Lower leg skin (tissue), 4 donors: ENCODE results near the gene CTIF. TPM values are rescaled to one million over a fixed set of nuclear protein-coding genes. Genes with fewer than 3 reads are reported as not detected.

Experiments used
- DNase-seq, 2 donors: peaks; one replicate each; pipeline ENCODE4 v3.0.0-alpha.2; 2019; ENCODE audit warnings: low spot score in 2 of 2
- H3K4me3 ChIP-seq: fragments of 200-600 bp; sonication (generic); 2 replicates; pipeline ENCODE4 v1.5.1; 2017; ENCODE audit warnings: mild to moderate bottlenecking, low read depth; ENCODE audit not compliant: poor library complexity, severe bottlenecking
- POLR2A ChIP-seq, 2 donors: fragments of 450-650 bp; IDR thresholded peaks; one replicate each; pipeline ENCODE4 v1.6.1; 2016 to 2017; ENCODE audit warnings: antibody characterized with exemption in 2 of 2, mild to moderate bottlenecking in 1 of 2, moderate library complexity in 1 of 2
- WGBS, 2 donors: methylation state at CpG; one replicate each; pipeline ENCODE4 v1.1.5; 2018; 5-methylcytosine and 5-hydroxymethylcytosine counted together
- intact Hi-C: fragments of 100-400 bp; cut with DNase I; formaldehyde crosslinking; loops from one replicate; pipeline ENCODE4 v1.15.0; 2023; ENCODE audit warnings: low total_unique reads
- total RNA-seq, 4 donors: library from RNA; depleted of rRNA; stranded (reverse); fragments of >200 nt; gene quantifications; one replicate each; pipeline ENCODE4 v1.1.0, GENCODE V29; 2016
- TF ChIP-seq, protein P1 (sequence below), 3 donors: fragments of 450-650 bp; IDR thresholded peaks; one replicate each; pipeline ENCODE4 v1.5.1; 2016; ENCODE audit warnings: antibody characterized with exemption in 3 of 3, mild to moderate bottlenecking in 3 of 3, moderate library complexity in 2 of 3

Gene CTIF
- total RNA-seq, 4 donors from 2014 or later: 22.6 to 44.0 (median 30.2) TPM

DNA sequence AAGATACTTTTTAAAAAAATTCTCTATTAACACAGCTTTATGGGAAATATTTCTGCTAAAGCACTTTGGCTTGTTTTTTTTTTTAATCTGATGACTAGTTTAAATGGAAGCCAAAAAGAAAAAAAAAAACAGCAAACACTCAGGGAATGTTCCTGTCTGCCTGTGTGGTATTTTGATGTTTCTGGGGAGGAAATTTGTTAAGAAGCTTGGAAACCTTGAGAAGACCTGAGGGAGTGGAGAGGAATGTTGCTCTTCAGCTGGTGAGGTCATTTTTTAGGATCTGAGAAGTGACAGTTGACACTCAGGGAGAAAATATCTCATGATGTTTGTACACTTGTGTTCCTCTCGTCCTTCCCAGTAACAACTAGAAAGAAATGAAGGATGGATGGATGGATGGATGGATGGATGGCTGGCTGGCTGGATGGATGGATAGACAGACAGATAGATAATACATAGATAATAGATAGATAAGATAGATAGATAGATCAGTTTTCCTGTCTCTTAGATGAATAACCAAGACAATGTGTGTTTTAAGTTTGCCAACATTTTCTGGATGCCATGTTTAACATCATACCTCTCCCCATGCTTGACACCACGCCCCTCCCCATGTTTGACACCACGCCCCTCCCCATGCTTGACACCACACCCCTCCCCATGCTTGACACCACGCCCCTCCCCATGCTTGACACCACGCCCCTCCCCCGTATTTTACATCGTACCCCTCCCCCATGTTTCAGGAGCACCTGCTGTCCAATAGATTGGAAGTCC is 84.8 kb downstream of the CTIF start:
- intact Hi-C loops: no loop called here
- DNase-seq: no peak
- 69 to 79% methylated on average over 7 of the region's 7 CpGs for WGBS, 2 donors

DNA sequence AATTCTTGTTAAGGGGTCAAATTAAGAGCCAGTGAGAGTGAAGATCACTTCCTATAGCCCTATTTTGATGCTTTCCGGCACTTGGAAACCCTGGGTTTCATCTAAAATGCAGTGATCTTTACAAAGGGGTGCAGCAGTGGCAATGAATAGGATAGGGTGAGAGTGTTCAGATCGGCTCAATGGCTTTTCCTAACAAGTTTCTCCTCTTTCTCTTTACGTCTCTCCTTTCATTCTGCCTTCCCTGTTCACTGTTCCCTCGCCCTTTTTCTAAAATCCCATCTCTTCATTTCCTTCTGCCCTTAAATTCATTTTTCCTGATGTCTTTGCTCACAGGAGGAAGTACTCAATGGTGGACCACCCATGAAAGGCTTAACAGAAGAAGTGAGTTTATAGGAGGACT is 86.0 kb downstream of the CTIF start:
- no peak for TF ChIP-seq POLR2A (IDR thresholded peaks at IDR 0.05)
- TF ChIP-seq, protein P1, sequence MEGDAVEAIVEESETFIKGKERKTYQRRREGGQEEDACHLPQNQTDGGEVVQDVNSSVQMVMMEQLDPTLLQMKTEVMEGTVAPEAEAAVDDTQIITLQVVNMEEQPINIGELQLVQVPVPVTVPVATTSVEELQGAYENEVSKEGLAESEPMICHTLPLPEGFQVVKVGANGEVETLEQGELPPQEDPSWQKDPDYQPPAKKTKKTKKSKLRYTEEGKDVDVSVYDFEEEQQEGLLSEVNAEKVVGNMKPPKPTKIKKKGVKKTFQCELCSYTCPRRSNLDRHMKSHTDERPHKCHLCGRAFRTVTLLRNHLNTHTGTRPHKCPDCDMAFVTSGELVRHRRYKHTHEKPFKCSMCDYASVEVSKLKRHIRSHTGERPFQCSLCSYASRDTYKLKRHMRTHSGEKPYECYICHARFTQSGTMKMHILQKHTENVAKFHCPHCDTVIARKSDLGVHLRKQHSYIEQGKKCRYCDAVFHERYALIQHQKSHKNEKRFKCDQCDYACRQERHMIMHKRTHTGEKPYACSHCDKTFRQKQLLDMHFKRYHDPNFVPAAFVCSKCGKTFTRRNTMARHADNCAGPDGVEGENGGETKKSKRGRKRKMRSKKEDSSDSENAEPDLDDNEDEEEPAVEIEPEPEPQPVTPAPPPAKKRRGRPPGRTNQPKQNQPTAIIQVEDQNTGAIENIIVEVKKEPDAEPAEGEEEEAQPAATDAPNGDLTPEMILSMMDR (IDR thresholded peaks at IDR 0.05): no peak
- WGBS, 2 donors: 94 to 96% methylated on average over 4 of the region's 4 CpGs
- no peak overlapping the region for H3K4me3 ChIP-seq
- DNase-seq: no peak
- intact Hi-C loops: no loop called here

More for the DNA sequence above, 84.8 kb downstream of the CTIF start:
- TF ChIP-seq POLR2A (IDR thresholded peaks at IDR 0.05): no peak
- TF ChIP-seq, protein P1 (IDR thresholded peaks at IDR 0.05): no peak
- H3K4me3 ChIP-seq: no peak overlapping the region

DNA sequence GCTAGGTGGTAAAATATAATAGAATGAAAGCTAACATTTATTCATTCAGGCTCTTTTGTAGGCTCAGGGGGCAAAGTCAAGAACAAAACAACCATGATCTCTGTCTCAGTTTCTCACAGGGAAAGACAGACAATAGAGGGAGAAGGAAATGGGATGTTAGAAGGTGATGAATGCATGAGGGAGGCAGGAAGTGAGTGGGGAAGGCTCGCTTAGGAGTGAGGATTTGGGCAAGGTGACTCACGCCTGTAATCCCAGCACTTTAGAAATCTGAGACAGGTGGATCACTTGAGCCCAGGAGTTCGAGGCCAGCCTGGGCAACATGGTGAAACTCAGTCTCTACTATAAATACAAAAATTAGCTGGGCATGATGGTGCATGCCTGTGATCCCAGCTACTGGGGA is 88.4 kb downstream of the CTIF start:
- TF ChIP-seq POLR2A (IDR thresholded peaks at IDR 0.05): no peak
- TF ChIP-seq, protein P1 (IDR thresholded peaks at IDR 0.05): no peak
- no peak overlapping the region for H3K4me3 ChIP-seq
- intact Hi-C loops: no loop called here
- no peak for DNase-seq
- WGBS, 2 donors: 81 to 96% methylated on average over 3 of the region's 3 CpGs

DNA sequence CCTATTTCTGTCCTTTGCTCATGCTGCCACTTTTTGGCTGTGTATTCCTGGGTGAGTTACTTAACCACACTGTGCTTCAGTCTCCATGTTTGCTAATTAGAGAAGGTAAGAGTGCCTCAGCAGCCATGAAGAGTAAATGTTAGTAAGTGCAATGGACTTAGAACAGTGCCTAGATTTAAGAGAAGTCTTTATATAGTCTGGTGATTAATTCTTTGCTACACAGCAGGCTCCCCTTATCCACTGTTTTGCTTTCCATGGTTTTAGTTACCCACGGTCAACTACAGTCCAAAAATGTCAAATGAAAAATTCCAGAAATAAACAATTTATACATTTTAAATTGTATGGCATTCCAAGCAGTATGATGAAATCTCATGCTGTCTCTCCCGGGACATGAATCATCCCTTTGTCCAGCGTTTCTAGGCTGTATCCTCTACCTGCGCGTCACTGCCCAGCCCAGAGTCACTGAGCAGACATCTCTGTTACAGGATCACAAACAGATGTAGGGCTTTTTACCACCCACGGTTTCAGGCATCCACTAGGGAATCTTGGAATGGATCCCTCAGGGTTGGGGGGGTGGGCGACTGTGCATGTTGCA is 91.0 kb downstream of the CTIF start:
- TF ChIP-seq POLR2A (IDR thresholded peaks at IDR 0.05): no peak
- TF ChIP-seq, protein P1 (IDR thresholded peaks at IDR 0.05): no peak
- intact Hi-C loops: no loop called here
- DNase-seq: peak in 1 of 2 donors; percentile 79
- no peak overlapping the region for H3K4me3 ChIP-seq
- WGBS, 2 donors: 61 to 63% methylated on average over 7 of the region's 7 CpGs

DNA sequence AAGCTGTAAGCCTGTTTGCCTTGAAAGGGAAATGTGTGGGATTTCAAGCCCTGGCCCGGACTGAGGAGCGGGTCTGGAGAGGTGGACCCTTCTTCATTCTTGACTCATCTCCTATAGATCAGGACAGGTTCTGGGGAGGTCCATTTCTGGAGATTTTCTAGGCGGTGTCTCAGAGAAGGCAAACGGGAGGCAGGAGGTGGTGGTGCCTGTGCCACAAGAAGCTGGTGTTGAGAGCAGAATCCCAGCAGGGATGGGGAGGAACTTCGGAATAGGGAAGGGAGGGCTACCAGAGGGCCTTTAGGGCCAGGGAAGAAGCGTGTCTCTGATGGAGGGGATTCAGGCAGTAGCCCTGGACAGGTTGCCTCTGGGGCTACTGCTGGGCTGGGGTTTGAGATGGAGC is 93.0 kb downstream of the CTIF start:
- 94% methylated on average over 6 of the region's 6 CpGs for WGBS, 2 donors
- TF ChIP-seq POLR2A (IDR thresholded peaks at IDR 0.05): no peak
- TF ChIP-seq, protein P1 (IDR thresholded peaks at IDR 0.05): no peak
- DNase-seq: no peak
- intact Hi-C loops: no loop called here
- H3K4me3 ChIP-seq: no peak overlapping the region
